NCI-H2227 treated with DMSO at 0.1 percent for 48 hours (cell line): ENCODE results near the gene ADIPOR2.
"Not testable (repeated sequence)": the region's sequence is repeated elsewhere in the genome, so short reads cannot be mapped to it uniquely, and the experiment has no call there.

ENCODE experiments used
- DNase-seq: peaks from one replicate; lab custom pipeline; 2025; lab: John Stamatoyannopoulos, UW

The ADIPOR2 gene

DNA sequence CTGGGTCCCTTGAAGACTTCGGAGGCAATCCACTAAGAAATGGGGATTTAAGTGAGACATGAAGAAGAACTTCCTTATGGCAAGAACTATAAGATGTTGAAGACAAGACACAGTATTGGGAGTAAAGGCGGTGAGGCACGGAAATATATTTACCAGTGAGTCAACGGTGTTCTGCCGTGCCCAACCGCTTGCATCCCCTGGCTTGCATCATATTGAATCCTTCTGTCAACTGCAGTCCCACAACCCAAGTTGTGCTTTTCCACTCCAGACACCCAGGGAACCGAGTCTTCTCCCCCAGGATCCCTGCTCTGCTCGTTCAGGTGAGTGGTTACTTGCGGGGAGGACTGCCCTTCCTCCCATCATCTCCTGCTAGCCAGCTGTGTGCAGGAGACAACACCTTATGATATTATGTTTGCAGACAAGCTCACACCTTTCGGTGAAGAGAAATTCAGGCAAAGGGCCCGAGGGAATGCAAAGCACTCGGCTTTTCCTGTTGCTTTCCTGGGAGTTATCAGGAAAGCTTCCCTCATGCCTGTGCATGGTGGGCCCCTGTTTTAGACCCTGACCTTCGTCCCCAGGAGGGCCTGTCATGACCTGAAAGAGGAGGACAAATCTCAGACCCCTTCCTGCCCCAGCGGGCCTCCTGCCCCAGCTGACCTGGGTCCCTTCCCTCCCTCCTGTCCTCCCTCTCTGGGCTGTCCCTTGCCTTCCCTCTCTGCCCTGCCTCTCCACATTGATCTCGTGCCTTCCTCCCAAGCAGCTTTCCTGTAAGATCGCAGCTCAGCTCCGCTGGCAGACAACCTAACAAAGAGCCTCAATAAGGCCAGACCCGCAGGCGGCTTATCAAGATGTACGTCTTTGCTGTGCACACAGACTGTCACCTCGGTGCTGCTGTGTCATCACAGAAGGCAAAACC lies 125.2 kb downstream of the ADIPOR2 start:
- no peak for DNase-seq

DNA sequence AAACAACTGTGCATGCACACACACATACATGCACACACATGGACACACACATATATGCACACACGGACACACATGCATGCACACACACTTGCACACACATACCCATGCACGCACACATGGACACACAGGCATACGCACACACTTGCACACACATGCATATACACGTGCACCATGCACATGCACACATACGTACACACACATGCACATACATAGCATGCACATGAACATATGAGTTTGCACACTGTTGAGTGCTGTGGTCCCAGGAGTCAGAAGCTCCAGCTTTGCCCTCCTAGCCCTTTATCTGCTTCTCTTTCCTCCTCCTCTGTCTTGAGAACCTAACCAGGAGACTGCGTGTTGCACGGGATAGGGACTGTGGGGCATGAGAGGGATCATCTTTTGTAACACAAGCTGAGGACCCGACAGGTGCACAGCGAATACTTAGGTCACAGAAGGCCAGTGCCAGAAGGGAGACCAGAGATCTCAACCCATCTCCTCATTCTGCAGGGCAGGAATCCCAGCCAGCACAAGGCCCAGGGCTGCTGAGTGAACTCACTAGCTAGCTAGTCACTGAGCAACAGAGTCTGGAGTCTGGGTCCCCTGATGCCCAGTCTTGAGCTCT lies 126.0 kb downstream of the ADIPOR2 start:
- DNase-seq: no peak

DNA sequence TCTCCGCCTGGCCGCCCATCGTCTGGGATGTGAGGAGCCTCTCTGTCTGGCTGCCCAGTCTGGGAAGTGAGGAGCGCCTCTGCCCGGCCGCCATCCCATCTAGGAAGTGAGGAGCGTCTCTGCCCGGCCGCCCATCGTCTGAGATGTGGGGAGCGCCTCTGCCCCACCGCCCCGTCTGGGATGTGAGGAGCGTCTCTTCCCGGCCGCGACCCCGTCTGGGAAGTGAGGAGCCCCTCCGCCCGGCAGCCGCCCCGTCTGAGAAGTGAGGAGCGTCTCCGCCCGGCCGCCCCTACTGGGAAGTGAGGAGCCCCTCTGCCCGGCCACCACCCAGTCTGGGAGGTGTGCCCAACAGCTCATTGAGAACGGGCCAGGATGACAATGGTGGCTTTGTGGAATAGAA lies 127.1 kb downstream of the ADIPOR2 start:
- not testable (repeated sequence) for DNase-seq

DNA sequence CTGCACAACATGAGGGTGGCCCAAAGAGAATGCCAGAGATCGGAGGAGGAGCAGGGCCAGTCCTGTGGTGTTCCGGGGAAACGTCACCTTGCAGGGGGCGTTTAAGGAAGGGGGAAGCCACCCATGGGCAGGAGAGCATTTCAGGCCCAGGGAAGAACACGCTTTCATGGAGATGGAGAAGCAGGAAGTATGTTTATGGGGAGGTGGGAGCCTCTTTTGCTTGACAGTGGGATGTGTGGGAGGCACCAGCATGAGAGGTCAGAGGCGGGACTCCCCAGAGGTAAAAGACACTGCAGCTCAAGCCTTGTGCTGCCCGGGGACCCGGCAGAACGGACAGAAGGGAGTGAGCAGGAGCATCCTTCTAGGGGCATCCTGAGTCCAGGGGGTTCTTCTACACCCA lies 128.2 kb downstream of the ADIPOR2 start:
- DNase-seq: no peak

DNA sequence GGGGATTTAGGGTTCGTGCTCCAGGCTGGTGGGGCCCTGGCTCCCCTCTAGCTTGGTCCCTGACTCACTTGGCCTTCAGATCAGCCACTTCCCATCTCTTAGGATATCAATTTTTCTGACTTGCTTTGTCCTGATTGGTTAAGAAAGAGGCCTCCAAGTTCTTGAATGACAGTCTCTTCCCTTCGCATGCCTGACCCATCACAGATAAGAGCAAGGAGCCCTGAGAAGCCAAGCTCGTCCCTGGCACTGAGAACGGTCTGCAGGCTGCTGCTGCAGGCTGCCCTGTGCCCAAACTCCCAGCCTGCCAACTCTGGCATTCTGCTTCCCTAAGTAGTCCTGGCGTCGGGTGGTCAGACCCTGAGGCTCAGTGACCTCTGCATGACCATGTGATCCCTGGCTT lies 128.7 kb downstream of the ADIPOR2 start:
- DNase-seq: no peak

DNA sequence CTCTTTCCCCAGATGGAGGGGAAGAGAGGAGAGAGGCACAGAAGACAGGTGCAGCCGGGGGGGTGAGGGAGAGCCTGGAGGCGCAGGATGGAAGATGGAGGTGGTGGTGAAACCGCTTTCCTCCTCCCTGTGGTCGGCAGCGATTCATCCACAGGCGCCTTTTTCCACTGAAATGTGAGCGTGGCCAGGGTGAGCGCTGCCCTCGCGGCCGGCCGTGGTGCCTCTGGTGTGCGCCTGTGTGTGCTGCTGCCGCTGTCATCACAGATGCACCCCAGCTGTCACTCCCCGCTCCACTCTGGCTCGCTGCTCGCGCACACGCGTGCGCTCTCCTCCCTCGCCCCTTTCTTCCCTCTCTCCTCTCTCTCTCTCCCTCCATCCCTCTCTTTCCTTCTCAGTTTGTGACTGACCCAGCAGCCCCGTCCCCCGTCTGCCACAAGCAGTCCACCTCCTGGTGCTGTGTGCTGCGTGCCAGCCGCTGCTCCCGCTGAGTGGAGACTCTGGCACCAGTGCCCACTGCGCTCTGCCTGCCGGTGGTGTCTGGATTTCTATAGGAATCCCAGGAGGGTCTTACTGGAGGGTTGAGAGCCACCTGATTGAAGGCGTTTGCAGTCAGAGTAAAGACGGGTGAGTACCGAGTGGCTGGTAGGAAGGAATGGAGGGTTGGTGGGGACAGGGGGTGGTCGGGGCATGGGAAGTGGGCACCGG lies 129.5 kb downstream of the ADIPOR2 start, which contains the start of gene LRTM2:
TSS of gene LRTM2 (plus strand) at position 375 of the 705 bp plus-strand sequence. CDS start 7,584 bp downstream, outside the sequence.
- DNase-seq: no peak

DNA sequence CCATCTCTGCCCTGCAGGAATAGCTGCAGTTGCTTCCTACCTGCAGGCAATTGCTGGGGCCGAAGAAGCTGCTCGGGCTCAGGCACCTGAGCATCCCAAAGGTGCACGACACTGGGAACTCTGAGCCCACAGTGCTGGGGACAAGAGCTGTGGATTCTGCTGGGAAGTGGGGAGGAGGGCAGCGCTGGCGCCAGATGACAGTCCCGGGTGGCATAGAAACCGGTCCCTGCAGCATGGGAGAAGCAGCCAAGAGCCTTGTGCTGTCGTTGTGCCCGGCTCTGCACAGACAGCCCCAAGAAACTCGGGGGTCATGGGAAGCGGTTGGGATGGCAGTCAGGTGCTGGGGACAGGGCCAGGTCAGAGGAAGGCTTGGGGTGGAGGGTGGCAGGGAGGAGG lies 130.0 kb downstream of the ADIPOR2 start:
- DNase-seq: no peak

DNA sequence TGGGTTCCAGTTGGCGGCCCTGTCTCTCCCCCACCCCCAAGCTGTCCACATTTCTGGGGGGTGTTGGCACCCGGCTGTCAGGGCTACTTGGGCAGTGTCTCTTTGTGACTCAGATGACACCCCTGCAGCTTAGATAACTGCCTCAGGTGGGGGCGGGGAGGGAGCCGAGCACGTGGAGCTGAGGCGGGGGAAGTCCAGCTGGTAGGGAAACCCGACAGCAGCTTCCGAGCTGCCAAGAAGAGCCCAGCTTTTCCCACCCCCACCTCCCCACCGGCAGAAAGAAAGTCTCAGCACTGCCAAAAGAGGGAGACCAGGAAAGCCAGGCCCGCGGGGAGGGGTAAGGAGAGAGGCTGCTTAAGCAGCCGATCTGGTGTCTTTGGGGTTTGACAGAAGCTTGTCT lies 130.9 kb downstream of the ADIPOR2 start:
- no peak for DNase-seq

DNA sequence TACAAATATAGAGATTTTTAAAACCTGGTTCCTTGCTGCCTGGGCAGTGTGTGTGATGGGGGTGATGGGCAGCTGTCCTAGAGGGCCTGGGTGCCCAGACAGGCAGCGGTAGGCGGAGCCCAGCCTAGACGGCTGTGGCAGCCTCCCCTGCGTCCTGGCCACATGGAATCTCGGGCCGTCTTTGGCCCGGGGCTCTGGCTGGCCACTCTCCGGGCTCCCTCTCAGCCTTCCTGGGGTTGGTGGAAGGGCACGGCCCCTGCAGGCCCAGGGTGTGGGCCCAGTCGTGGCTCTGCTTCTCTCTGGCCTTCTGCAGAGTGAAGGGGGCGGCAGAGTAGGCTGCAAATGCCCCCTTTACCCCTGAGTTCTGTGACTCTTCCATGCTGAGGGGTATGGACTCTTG lies 131.8 kb downstream of the ADIPOR2 start:
- no peak for DNase-seq

DNA sequence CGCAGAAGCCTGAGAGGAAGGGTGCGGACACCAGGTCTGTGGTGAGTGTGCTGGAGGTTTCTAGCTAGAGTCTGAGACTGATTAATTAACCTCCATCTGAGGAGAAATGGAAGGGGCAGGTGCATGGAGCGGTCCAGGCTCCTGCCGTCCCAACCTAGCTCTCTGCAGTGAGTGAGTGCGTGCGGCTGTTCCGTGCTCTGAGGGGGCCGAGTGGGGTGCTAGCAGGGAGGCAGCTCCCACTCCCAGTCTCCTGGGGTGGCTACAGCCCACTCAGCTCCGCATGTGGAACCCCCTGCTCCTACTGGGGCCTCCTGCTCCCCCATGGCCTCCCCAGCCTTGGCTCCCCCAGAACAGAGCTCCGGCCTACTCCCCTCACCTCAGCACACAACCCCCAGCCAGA lies 132.4 kb downstream of the ADIPOR2 start:
- no peak for DNase-seq

DNA sequence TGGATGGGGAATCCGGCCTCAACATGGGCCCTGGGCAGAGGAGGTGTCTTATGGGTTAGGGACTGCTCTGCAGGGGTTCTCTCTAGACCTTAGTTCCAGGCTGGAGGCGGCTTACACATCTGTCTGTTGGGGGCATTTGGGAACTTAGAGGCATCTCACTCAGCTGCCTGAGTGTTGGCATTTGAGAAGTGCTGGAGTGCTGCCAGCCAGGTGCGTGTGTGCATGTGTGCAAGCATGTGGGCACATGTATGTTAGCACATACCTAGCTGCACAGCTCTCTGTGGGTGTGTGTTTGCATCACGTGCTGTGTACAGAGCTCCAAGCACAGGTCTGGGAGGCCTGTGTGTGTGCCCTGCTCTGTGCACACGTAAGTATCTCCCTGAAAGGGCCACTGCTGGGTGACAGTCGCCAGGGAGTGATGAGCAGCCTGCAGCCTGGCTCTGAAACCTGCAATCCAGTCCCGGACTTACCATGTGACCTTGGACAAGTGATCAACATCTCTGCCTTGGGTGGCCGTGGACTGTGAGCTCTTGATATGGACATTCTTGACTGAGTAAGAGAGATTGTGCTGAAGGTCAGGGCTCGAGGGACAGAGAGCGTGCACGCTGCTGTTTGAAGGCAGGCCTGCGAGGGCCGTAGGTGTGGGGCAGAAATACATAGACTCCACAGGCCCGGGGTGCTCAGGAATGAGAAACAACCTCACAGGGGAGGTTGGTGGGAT lies 134.7 kb downstream of the ADIPOR2 start:
- DNase-seq: no peak

DNA sequence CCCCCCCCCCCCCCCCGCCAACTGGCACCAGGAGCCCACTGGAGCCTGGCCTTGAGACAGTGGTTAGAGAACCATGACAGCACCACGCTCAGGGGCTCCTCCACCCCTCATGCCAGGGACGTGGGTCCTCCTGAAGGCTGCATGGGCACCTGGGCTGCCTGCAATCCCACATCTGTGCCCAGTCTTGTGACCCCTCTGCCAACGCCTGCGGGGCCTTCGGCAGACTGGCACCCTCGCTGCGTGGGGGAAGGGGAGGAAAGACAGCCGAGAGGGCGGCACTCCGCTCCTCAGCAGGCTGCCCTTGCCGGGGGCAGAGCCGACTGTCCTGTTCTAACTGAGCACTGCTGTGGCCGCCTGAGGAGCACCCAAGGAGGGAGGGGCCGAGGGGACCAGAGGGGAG lies 135.5 kb downstream of the ADIPOR2 start:
- DNase-seq: no peak

DNA sequence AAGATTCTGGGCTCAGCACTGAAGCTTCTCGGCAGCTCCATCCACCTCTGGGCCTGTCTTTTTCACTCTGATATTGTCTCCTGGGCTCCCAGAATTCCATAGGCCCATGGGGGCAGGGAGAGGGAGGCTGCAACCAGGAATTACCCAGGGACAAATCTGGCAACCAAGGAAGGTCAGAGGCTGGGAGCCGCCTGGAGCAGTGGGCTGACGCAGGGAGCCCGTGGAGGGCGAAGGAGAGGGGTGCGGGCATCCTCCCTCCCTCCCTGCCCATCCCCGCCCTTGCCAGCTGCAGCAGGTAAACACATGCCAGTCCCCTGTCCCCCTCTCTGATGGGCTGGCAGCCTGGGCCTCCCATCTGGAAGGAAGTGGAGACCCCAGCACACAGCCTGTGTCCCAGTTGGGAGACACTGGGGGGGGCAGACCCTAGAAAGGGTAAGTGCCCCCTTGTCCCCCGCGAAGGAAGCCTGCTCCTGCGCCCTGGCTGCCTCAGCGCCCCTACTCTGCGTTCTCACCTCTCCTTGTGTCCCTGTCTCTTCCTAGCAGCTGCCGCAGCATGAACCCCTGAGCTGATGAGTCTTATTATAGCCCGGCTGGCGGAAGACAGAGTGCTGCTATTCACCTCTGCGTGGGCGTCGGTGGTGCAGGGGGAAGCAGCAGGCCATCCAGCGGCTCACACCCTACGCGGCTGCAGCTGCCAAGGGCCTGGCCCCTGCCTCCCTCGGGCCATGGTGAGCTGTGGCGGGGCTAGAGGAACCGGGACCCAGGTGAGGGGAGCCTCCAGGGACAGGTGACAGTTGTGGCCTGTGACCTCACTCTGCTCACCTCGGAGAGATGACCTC lies 136.2 kb downstream of the ADIPOR2 start:
- no peak for DNase-seq

DNA sequence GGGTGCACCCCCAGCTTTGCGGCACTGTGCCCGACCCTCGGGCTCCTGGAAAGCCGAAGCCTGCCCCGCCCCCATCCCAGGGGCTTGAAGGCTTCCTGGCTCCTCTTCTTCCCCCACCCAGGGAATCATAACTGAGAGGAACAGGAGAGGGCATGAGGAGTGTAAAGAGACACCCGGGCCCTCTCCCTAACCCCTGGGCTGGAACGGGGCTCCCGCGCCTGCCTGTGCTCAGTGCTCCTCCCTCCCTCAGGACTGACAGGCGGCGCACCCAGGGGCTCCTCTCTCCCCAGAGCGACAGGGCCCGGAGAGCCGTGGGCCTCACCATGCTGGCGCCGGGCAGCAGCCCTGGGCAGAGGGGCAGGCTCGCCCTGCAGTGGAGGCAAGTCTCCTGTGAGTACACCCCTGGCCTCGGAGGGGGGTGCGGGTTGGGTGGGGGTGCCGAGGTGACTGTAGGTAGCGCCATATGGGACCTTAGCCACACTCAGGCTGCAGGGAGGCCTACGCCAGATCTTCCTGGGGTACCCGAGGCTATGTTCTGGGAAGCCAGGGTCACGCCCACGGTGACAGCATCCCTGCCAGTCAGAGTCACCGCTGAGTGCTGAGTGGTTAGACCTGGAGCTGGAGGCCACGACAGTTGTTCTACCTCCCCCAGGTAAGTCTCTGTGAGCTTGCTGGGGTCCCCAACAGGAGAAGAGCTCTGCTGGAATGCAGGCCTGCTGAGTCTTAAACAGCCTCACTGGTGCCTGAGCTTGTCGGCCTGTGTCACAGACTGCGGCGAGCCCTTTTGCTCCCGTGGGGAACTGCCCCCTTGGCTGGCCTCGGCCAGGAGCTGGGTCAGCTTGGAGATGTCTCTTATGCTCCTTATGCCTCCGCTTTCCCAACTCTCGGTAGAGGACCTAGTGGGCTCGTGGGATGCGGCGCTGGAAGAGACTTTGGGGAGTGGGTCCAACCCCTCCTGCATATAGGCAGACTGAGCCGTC lies 137.2 kb downstream of the ADIPOR2 start:
- DNase-seq: no peak

DNA sequence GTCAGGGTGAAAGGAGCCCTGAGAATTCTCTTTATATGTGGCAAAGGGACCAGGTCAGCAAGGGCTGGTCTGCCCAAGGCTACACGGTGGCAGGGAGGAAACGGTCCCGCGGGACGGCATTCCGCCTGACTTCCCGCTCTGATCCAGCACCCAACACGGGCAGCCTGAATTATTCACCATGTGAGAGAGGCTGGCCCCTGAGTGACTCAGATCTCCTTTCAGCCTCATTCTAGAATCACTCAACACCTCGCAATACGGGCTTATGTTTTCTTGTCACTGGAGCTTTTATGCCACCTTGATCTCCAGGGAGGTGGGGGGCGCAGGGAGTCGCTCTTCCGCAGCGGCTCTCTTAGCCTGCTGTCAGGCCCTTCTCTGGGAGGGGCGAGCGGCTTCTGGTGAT lies 138.0 kb downstream of the ADIPOR2 start:
- DNase-seq: no peak

DNA sequence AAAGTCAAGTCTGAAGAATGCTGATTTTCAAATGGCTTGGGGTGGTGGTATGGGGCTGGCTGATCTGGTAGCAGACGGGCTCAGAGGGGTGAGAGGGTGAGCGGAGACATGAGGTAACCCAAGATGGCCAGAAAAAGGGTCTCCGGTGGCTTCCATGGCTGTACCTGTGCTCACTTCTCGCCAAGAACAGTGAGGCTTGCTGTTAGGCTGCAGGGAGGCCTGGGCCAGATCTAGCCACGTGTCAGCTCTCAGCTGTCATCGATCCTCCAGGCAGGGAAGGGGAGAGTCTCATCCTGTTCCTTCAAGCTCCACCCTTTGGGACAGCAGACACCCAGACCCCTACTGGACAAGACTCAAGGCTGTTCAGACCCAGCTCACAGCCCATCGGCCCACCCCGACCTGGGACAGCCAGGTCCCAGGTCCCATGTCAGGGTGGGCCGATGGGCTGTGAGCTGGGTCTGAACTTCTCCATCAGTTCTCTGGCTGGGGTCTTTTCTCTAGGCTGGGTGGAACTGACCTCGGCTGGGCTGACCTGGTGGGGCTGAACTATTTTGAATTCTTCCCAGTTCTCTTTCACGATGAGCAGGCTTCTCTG lies 138.5 kb downstream of the ADIPOR2 start:
- no peak for DNase-seq

DNA sequence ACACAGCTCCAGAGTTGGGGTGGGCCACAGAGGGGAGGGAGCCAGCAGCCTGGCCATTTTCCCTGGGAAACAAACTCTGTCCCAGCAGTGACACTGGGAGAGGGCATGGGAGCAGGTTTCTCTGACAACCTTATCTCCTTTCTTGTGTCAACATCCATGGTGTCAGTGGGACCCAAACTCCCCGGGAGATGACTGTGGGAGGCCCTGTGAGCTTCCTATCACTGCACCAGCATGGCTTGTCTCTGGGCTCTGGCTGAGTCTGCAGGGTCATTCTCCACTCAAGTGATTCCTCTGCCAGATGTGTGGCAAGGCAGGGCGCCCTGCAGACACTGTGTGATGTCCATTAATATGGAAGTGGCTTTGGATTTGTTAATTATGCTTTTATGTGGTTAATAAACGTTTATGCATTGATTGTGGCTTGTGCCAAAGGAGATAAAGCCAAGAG lies 139.6 kb downstream of the ADIPOR2 start:
- DNase-seq: no peak

DNA sequence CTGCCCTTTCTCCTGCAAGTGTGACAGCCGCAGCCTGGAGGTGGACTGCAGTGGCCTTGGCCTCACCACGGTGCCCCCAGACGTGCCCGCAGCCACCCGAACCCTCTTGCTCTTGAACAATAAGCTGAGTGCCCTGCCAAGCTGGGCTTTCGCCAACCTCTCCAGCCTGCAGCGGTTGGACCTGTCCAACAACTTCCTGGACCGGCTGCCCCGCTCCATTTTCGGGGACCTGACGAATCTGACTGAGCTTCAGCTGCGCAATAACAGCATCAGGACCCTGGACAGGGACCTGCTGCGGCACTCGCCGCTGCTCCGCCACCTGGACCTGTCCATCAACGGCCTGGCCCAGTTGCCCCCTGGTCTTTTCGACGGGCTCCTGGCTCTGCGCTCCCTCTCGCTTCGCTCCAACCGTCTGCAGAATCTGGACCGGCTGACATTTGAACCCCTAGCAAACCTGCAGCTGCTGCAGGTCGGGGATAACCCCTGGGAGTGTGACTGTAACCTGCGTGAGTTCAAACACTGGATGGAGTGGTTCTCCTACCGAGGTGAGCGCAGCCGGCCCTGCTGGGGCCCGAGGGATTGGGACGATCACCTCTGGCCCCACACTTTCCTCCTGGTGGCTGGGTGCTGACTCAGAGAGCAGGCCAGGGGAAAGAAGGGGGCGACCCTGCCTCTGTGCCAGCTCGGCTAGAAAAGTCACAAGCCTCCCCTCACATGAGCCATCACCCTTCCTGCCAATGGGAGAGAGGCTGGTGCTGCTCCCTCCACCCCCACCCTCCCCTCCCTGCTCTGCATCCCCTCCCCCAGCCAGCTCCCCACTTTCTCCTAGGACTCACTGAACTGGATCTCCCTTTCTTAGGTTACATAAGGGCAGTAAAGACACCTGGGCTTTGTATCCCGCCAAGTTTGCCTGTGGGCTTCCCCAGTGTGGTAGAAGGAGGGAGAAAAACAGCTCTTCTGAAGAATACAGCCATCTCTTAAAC lies 140.4 kb downstream of the ADIPOR2 start:
- no peak for DNase-seq
